Measurements from ENCODE around the gene CEP57. TPM values are rescaled to one million over a fixed set of nuclear protein-coding genes. Genes with fewer than 3 reads are reported as not detected.
"Not testable (repeated sequence)": the region's sequence is repeated elsewhere in the genome, so short reads cannot be mapped to it uniquely, and the experiment has no call there.

CEP57 gene
- total RNA-seq, 4 donors from 2014 or later = 22.4 to 61.7 (median 40.2) TPM

DNA sequence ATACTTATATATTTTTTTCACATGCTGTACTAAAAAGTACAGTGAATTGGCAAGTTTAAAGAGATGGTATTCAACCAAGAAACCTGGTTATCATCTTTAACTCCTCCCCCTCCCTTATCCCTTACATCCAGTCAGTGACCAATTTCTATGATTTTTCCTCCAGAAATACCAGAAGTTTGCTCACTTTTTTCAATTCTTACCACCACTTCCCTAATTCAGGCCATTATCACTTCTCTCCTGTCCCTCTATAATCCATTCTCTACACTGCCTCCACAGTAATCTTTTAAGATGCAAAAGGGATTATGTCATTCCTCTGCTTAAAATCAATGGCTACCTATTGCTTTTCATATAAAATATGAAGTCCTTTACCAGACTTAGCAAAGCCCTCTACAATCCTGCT is 62.8 kb downstream of the CEP57 start:
- Histone ChIP-seq H3K36me3 (peaks cover 0 to 7% (median 2%) of the 10 kb centered on the region in 4 donors), H3K27me3 (no peaks in the 10 kb centered on the region), H3K27ac (no peak overlapping the region), H3K4me3 (no peak overlapping the region), H3K9me3 (no peaks in the 10 kb centered on the region), H3K4me1 (no peaks in the 10 kb centered on the region)
- in situ Hi-C loops (cut with MboI; ENCODE audit: low pct_ligation_motif_present in 1 of 4, low pct_unique_long_range_greater_than_20kb in 1 of 4, low sequenced_read_pairs in 3 of 4) = no loop called here
- DNase-seq = no peak
- intact Hi-C loops (cut with DNase I; ENCODE audit: low total_unique reads) = no loop called here
- TF ChIP-seq CTCF (IDR thresholded peaks at IDR 0.05) = no peak
- TF ChIP-seq EP300 (IDR thresholded peaks at IDR 0.05; ENCODE audit: low read depth) = no peak
- no peak for TF ChIP-seq POLR2AphosphoS5 (IDR thresholded peaks at IDR 0.05)
- TF ChIP-seq POLR2A (IDR thresholded peaks at IDR 0.05) = no peak

DNA sequence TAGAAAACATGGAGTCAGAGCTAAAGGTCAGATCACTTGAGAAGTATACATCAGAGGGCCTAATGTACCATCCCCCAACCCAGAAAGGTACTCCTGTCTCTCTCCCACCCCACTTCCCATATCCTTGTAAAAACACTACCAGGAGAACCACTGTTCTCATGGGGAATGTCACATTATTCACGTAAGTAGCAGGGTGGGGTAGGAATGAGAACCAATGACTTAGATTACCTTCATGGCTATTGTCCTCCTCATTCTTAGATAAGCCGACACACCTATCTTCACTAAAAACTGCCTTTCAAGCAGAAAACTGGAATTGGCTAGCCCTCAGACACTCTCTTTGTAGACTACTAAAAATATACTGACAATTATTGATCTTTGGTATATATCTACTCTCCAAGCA is 63.6 kb downstream of the CEP57 start:
- H3K4me1 ChIP-seq = no peaks in the 10 kb centered on the region
- H3K27me3 ChIP-seq = no peaks in the 10 kb centered on the region
- H3K27ac ChIP-seq = no peak overlapping the region
- H3K4me3 ChIP-seq = no peak overlapping the region
- WGBS, 2 donors (ENCODE audit: low coverage in 1 of 2) = 85 to 93% methylated on average over 2 of the region's 2 CpGs
- no peak for DNase-seq
- H3K9me3 ChIP-seq = no peaks in the 10 kb centered on the region
- TF ChIP-seq EP300 (IDR thresholded peaks at IDR 0.05; ENCODE audit: low read depth) (no peak), POLR2AphosphoS5 (IDR thresholded peaks at IDR 0.05) (no peak), CTCF (IDR thresholded peaks at IDR 0.05) (no peak), POLR2A (IDR thresholded peaks at IDR 0.05) (no peak)
- intact Hi-C loops (cut with DNase I; ENCODE audit: low total_unique reads) (no loop called here), in situ Hi-C loops (cut with MboI; ENCODE audit: low pct_ligation_motif_present in 1 of 4, low pct_unique_long_range_greater_than_20kb in 1 of 4, low sequenced_read_pairs in 3 of 4) (no loop called here)
- H3K36me3 ChIP-seq = peaks cover 0 to 7% (median 2%) of the 10 kb centered on the region in 4 donors

- H3K27me3 ChIP-seq; H3K27ac ChIP-seq; H3K4me1 ChIP-seq; H3K9me3 ChIP-seq; intact Hi-C loops (cut with DNase I; ENCODE audit: low total_unique reads); H3K36me3 ChIP-seq; in situ Hi-C loops (cut with MboI; ENCODE audit: low pct_ligation_motif_present in 1 of 4, low pct_unique_long_range_greater_than_20kb in 1 of 4, low sequenced_read_pairs in 3 of 4); DNase-seq; H3K4me3 ChIP-seq: not testable (repeated sequence)
- WGBS, 2 donors (ENCODE audit: low coverage in 1 of 2) = 95 to 96% methylated on average over 4 to 5 of the region's 5 CpGs
These were observed 64.1 kb downstream of the CEP57 start for GRCh38 chr11:95854362-95854761.

DNA sequence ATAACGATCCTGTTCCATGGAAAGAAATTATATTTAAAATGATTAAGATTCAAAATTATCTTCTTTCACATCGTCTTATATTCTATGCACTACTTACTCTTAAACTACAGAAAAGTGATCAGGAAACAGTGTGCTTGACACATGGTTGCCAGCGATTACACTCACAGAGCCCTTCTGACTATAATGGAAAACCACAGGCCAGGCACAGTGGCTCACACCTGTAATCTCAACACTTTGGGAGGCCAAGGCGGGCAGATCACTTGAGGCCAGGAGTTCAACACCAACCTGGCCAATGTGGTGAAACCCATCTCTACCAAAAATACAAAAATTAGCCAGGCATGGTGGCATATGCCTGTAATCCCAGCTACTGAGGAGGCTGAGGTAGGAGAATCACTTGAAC is 69.7 kb downstream of the CEP57 start:
- intact Hi-C loops (cut with DNase I; ENCODE audit: low total_unique reads); H3K4me1 ChIP-seq; H3K9me3 ChIP-seq; H3K4me3 ChIP-seq; H3K27me3 ChIP-seq; H3K27ac ChIP-seq; in situ Hi-C loops (cut with MboI; ENCODE audit: low pct_ligation_motif_present in 1 of 4, low pct_unique_long_range_greater_than_20kb in 1 of 4, low sequenced_read_pairs in 3 of 4); DNase-seq: not testable (repeated sequence)
- peaks cover 0 to 12% (median 5%) of the 10 kb centered on the region in 4 donors for H3K36me3 ChIP-seq
- WGBS, 2 donors (ENCODE audit: low coverage in 1 of 2) = 93 to 96% methylated on average over 3 to 4 of the region's 4 CpGs

DNA sequence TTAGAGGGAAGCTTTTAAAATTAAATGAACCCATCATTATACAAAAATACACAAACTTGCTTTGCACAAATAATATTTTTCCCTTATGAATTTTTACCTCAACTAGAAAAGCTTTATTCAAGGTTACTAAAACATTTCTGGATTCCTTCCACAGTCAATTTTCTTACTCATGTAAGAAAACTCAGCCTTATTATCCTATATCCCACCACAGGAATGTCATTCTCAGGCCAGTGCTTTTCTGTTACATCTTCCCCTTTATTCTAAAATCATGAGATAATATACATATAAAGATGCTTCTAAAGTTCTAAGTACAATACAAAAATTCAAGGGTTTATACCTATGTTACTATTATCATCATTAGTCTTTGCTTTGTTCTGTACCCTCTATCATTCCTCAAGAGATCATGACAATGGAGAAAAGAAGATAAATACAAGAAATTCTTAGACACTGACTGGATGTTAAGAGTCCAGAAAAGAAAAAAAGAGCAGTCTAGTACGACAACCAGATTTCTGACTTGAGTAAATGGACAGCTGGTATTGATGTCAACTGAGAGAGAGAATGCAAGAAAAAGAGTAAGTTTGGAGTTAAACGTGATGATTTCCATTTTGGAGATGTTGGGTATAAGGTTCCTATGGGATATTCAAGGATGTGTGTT is 73.3 kb downstream of the CEP57 start:
- in situ Hi-C loops (cut with MboI; ENCODE audit: low pct_ligation_motif_present in 1 of 4, low pct_unique_long_range_greater_than_20kb in 1 of 4, low sequenced_read_pairs in 3 of 4) (no loop called here), intact Hi-C loops (cut with DNase I; ENCODE audit: low total_unique reads) (no loop called here)
- 86 to 95% methylated on average over 1 to 2 of the region's 2 CpGs for WGBS, 2 donors (ENCODE audit: low coverage in 1 of 2)
- TF ChIP-seq POLR2AphosphoS5 (IDR thresholded peaks at IDR 0.05) (no peak), EP300 (IDR thresholded peaks at IDR 0.05; ENCODE audit: low read depth) (no peak), CTCF (IDR thresholded peaks at IDR 0.05) (no peak), POLR2A (IDR thresholded peaks at IDR 0.05) (no peak)
- no peak for DNase-seq
- Histone ChIP-seq H3K9me3 (no peaks in the 10 kb centered on the region), H3K36me3 (peaks cover 0 to 9% (median 2%) of the 10 kb centered on the region in 4 donors), H3K27me3 (no peaks in the 10 kb centered on the region), H3K4me1 (no peaks in the 10 kb centered on the region), H3K27ac (no peak overlapping the region), H3K4me3 (no peak overlapping the region)
